K562 (cell line): ENCODE measurements around the gene NRF1. TPM values are rescaled to one million over a fixed set of nuclear protein-coding genes. Genes with fewer than 3 reads are reported as not detected.

Source experiments
- DPF2 ChIP-seq: fragments of 450-650 bp; IDR thresholded peaks from 2 replicates; pipeline ENCODE4 v1.6.1; 2016
- EHMT2 ChIP-seq: fragments of 450-650 bp; IDR thresholded peaks from 2 replicates; pipeline ENCODE4 v1.6.1; 2018; ENCODE audit warnings: antibody characterized with exemption
- MED1 ChIP-seq: sonication (generic); formaldehyde crosslinking; IDR thresholded peaks from 2 replicates; pipeline ENCODE4 v1.8.1; 2023; ENCODE audit warnings: missing genetic modification reagents, borderline replicate concordance
- NR2C2 ChIP-seq, 2 experiments: fragments of 200-800 bp in 1 of 2; sonication (Bioruptor generic) in 1 of 2; sonication (generic) in 1 of 2; formaldehyde crosslinking in 1 of 2; IDR thresholded peaks; 2 replicates each; pipeline versions ENCODE4 v1.6.1 to v1.8.0; 2016 to 2022; ENCODE audit warnings: mild to moderate bottlenecking in 1 of 2, missing compliant biosample characterization in 1 of 2, missing genetic modification characterization in 1 of 2, missing genetic modification reagents in 1 of 2
- TRIM24 ChIP-seq, 2 experiments: fragments of 450-650 bp; IDR thresholded peaks; 2 replicates each; pipeline ENCODE4 v1.6.1; 2016
- ZC3H8 ChIP-seq: fragments of 450-650 bp; IDR thresholded peaks from 2 replicates; pipeline ENCODE4 v1.6.1; 2017
- ZNF644 ChIP-seq: fragments of 200-800 bp; sonication (Bioruptor generic); IDR thresholded peaks from 2 replicates; pipeline ENCODE4 v1.6.1; 2016; ENCODE audit warnings: low read depth, missing genetic modification characterization, missing compliant biosample characterization
- ZNF766 ChIP-seq: fragments of 200-800 bp; sonication (Bioruptor generic); conservative IDR thresholded peaks from 2 replicates; pipeline ENCODE4 v1.6.1; 2016; ENCODE audit warnings: missing genetic modification characterization, missing compliant biosample characterization
- polyA plus RNA-seq, 8 experiments: library from polyadenylated mRNA; depleted of rRNA in 4 of 8; stranded (reverse) in 5 of 8; unstranded in 3 of 8; fragments of >200 nt; fragmentation: Nextera tagmentation in 2 of 8; fragmentation: Illumina TruSeq in 1 of 8; extraction: Ambion mirVana in 2 of 8; extraction: Trizol in 1 of 8; gene quantifications; 2 replicates each; pipeline versions ENCODE4 v1.2.1 to v1.2.3, GENCODE V29; 2011 to 2014; ENCODE audit warnings: inconsistent platforms in 1 of 8, missing spikeins in 1 of 8
- total RNA-seq, 7 experiments: library from RNA; depleted of rRNA in 6 of 7; stranded (reverse); fragments of >200 nt in 6 of 7; fragmentation: Illumina TruSeq in 2 of 7; extraction: Trizol in 2 of 7; gene quantifications; 2 replicates each; pipeline versions ENCODE4 v1.2.1 to v1.2.3, GENCODE V29; 2011 to 2021; ENCODE audit warnings: low replicate concordance in 1 of 7
- TF ChIP-seq, protein P1 (sequence below): IDR thresholded peaks from 2 replicates; pipeline ENCODE4 v1.6.1; 2011; ENCODE audit not compliant: insufficient read length; ENCODE audit errors: extremely low read depth
- TF ChIP-seq, protein P2 (sequence below), 2 experiments: fragments of 200-800 bp in 1 of 2; sonication (Bioruptor generic) in 1 of 2; sonication (generic) in 1 of 2; formaldehyde crosslinking in 1 of 2; IDR thresholded peaks in 1 of 2; conservative IDR thresholded peaks in 1 of 2; 2 replicates each; pipeline versions ENCODE4 v1.5.0 to v1.6.1; 2016 to 2020; ENCODE audit warnings: missing compliant biosample characterization in 1 of 2, missing genetic modification characterization in 1 of 2, missing genetic modification reagents in 1 of 2
- TF ChIP-seq, protein P3 (sequence below): fragments of 450-650 bp; IDR thresholded peaks from 2 replicates; pipeline ENCODE4 v1.6.1; 2016; ENCODE audit warnings: mild to moderate bottlenecking, moderate library complexity

NRF1 gene
- total and polyA plus RNA-seq, 9 of the 15 experiments (the other 6 are each of a cell fraction or from before 2014, with no cell fraction given), result 8.6 to 28.8 (median 20.3) TPM

DNA sequence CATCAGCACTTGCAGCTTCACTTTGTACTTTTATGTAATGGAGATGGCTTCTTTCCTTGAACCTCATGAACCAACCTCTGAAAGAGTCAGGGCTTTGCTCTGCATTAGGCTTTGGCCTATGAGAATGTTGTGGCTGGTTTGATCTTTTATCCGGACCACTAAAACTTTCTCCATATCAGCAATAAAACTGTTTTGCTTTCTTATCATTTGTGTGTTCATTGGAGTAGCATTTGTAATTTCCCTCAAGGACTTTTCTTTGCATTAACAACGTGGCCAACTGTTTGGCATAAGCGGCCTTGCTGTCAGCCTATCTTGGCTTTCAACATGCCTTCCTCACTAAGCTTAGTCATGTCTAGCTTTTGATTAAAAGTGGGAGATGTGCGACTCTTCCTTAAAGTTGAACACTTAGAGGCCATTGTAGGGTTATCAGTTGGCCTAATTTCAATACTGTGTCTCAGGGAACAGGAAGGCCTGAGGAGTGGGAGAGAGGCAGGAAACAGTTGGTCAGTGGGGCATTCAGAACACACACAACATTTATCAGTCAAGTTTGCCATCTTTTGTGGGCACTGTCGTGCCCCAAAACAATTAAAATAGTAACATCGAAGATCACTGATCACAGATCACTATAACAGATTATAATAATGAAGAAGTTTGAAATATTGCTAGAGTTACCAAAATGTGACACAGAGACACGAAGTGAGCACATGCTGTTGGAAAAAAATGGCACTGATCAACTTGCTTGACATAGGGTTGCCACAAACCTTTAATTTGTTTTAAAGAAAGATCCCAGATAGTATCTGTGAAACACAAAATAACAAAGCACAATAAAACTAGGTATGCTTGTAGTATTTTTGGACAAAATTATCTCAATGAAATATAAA, 64.7 kb downstream of the NRF1 start (continued):
- TF ChIP-seq, protein P1, sequence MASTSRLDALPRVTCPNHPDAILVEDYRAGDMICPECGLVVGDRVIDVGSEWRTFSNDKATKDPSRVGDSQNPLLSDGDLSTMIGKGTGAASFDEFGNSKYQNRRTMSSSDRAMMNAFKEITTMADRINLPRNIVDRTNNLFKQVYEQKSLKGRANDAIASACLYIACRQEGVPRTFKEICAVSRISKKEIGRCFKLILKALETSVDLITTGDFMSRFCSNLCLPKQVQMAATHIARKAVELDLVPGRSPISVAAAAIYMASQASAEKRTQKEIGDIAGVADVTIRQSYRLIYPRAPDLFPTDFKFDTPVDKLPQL, result no peak
- TF ChIP-seq DPF2 (0 out of 2 replicates have a peak, but pooled peaks have one; percentile 35), TRIM24 (IDR thresholded peaks at IDR 0.05) (peak in 1 of 2 experiments; percentile 50; a peak in 2 of 4 replicates), EHMT2 (peak; percentile 78; the same call in 1 of the 2 replicates), ZC3H8 (no peak), ZNF644 (tag) (peak; percentile 61; the same call in 1 of the 2 replicates), NR2C2 (CRISPR knock-in tag; IDR thresholded peaks at IDR 0.05) (no peak), NR2C2 (tag; IDR thresholded peaks at IDR 0.05) (0 out of 2 replicates have a peak, but pooled peaks have one; percentile 20), ZNF766 (0 out of 2 replicates have a peak, but pooled peaks have one; percentile 17), MED1 (CRISPR knock-in tag) (no peak)
- TF ChIP-seq, protein P2, sequence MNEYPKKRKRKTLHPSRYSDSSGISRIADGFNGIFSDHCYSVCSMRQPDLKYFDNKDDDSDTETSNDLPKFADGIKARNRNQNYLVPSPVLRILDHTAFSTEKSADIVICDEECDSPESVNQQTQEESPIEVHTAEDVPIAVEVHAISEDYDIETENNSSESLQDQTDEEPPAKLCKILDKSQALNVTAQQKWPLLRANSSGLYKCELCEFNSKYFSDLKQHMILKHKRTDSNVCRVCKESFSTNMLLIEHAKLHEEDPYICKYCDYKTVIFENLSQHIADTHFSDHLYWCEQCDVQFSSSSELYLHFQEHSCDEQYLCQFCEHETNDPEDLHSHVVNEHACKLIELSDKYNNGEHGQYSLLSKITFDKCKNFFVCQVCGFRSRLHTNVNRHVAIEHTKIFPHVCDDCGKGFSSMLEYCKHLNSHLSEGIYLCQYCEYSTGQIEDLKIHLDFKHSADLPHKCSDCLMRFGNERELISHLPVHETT (CRISPR knock-in tag; conservative IDR thresholded peaks at IDR 0.05 in 1 of 2, IDR thresholded peaks at IDR 0.05 in 1 of 2), result peak in 1 of 2 experiments; percentile 47; a peak in 1 of 4 replicates
- TF ChIP-seq, protein P3, sequence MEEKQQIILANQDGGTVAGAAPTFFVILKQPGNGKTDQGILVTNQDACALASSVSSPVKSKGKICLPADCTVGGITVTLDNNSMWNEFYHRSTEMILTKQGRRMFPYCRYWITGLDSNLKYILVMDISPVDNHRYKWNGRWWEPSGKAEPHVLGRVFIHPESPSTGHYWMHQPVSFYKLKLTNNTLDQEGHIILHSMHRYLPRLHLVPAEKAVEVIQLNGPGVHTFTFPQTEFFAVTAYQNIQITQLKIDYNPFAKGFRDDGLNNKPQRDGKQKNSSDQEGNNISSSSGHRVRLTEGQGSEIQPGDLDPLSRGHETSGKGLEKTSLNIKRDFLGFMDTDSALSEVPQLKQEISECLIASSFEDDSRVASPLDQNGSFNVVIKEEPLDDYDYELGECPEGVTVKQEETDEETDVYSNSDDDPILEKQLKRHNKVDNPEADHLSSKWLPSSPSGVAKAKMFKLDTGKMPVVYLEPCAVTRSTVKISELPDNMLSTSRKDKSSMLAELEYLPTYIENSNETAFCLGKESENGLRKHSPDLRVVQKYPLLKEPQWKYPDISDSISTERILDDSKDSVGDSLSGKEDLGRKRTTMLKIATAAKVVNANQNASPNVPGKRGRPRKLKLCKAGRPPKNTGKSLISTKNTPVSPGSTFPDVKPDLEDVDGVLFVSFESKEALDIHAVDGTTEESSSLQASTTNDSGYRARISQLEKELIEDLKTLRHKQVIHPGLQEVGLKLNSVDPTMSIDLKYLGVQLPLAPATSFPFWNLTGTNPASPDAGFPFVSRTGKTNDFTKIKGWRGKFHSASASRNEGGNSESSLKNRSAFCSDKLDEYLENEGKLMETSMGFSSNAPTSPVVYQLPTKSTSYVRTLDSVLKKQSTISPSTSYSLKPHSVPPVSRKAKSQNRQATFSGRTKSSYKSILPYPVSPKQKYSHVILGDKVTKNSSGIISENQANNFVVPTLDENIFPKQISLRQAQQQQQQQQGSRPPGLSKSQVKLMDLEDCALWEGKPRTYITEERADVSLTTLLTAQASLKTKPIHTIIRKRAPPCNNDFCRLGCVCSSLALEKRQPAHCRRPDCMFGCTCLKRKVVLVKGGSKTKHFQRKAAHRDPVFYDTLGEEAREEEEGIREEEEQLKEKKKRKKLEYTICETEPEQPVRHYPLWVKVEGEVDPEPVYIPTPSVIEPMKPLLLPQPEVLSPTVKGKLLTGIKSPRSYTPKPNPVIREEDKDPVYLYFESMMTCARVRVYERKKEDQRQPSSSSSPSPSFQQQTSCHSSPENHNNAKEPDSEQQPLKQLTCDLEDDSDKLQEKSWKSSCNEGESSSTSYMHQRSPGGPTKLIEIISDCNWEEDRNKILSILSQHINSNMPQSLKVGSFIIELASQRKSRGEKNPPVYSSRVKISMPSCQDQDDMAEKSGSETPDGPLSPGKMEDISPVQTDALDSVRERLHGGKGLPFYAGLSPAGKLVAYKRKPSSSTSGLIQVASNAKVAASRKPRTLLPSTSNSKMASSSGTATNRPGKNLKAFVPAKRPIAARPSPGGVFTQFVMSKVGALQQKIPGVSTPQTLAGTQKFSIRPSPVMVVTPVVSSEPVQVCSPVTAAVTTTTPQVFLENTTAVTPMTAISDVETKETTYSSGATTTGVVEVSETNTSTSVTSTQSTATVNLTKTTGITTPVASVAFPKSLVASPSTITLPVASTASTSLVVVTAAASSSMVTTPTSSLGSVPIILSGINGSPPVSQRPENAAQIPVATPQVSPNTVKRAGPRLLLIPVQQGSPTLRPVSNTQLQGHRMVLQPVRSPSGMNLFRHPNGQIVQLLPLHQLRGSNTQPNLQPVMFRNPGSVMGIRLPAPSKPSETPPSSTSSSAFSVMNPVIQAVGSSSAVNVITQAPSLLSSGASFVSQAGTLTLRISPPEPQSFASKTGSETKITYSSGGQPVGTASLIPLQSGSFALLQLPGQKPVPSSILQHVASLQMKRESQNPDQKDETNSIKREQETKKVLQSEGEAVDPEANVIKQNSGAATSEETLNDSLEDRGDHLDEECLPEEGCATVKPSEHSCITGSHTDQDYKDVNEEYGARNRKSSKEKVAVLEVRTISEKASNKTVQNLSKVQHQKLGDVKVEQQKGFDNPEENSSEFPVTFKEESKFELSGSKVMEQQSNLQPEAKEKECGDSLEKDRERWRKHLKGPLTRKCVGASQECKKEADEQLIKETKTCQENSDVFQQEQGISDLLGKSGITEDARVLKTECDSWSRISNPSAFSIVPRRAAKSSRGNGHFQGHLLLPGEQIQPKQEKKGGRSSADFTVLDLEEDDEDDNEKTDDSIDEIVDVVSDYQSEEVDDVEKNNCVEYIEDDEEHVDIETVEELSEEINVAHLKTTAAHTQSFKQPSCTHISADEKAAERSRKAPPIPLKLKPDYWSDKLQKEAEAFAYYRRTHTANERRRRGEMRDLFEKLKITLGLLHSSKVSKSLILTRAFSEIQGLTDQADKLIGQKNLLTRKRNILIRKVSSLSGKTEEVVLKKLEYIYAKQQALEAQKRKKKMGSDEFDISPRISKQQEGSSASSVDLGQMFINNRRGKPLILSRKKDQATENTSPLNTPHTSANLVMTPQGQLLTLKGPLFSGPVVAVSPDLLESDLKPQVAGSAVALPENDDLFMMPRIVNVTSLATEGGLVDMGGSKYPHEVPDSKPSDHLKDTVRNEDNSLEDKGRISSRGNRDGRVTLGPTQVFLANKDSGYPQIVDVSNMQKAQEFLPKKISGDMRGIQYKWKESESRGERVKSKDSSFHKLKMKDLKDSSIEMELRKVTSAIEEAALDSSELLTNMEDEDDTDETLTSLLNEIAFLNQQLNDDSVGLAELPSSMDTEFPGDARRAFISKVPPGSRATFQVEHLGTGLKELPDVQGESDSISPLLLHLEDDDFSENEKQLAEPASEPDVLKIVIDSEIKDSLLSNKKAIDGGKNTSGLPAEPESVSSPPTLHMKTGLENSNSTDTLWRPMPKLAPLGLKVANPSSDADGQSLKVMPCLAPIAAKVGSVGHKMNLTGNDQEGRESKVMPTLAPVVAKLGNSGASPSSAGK, result peak; percentile 46; the same call in 1 of the 2 replicates
